NCI-H748 treated with DMSO at 0.1 percent for 48 hours (cell line): Measurements from ENCODE around the gene FLRT1.

Source experiments
- DNase-seq: peaks from one replicate; lab custom pipeline; 2025; lab: John Stamatoyannopoulos, UW

The FLRT1 gene

GRCh38 chr11:64065712-64066111 is 30.0 kb downstream of the FLRT1 start:
- no peak for DNase-seq

- no peak for DNase-seq
Measured at GRCh38 chr11:64067230-64067993, 31.7 kb downstream of the FLRT1 start.

GRCh38 chr11:64068705-64069400 is 33.1 kb downstream of the FLRT1 start:
- DNase-seq = no peak

GRCh38 chr11:64069401-64070313 is 33.9 kb downstream of the FLRT1 start:
- no peak for DNase-seq

- no peak for DNase-seq
Measured at GRCh38 chr11:64070314-64070681, 34.6 kb downstream of the FLRT1 start.

GRCh38 chr11:64071849-64072248 is 36.1 kb downstream of the FLRT1 start:
- no peak for DNase-seq

- DNase-seq = no peak
Measured at GRCh38 chr11:64072403-64072802, 36.7 kb downstream of the FLRT1 start.

GRCh38 chr11:64072871-64073270 is 37.1 kb downstream of the FLRT1 start:
- DNase-seq = no peak

- DNase-seq = no peak
Measured at GRCh38 chr11:64073542-64073941, 37.8 kb downstream of the FLRT1 start.

- DNase-seq = no peak
Measured at GRCh38 chr11:64074239-64074638, 38.5 kb downstream of the FLRT1 start.

GRCh38 chr11:64076758-64077157 is 41.0 kb downstream of the FLRT1 start:
- no peak for DNase-seq

GRCh38 chr11:64077607-64078006 is 41.9 kb downstream of the FLRT1 start:
- DNase-seq = no peak

GRCh38 chr11:64078284-64078683 is 42.6 kb downstream of the FLRT1 start:
- no peak for DNase-seq

GRCh38 chr11:64078905-64079304 is 43.2 kb downstream of the FLRT1 start:
- no peak for DNase-seq

- no peak for DNase-seq
Measured at GRCh38 chr11:64080390-64080789, 44.7 kb downstream of the FLRT1 start.

GRCh38 chr11:64081745-64082442 is 46.2 kb downstream of the FLRT1 start:
- DNase-seq = peak; percentile 81

GRCh38 chr11:64083398-64084080 is 47.8 kb downstream of the FLRT1 start:
- DNase-seq = no peak

- DNase-seq = no peak
Measured at GRCh38 chr11:64084146-64084950, 48.6 kb downstream of the FLRT1 start.

- DNase-seq = no peak
Measured at GRCh38 chr11:64084951-64085710, 49.4 kb downstream of the FLRT1 start.
